HL-60 (cell line): Measurements from ENCODE around the gene SCLT1.

ENCODE experiments used
- DNase-seq, 2 experiments: peaks; one replicate each; pipeline ENCODE4 v3.0.0-alpha.2; 2010 to 2020; ENCODE audit warnings: low read depth in 1 of 2, low spot score in 1 of 2
- H3K27ac ChIP-seq: fragments of 250-450 bp; sonication (Bioruptor Pico); replicated peaks from 2 replicates; pipeline ENCODE4 v1.5.1; 2020; ENCODE audit warnings: mild to moderate bottlenecking, moderate library complexity
- H3K27me3 ChIP-seq: fragments of 250-450 bp; sonication (Bioruptor Pico); 2 replicates; pipeline ENCODE4 v1.5.1; 2021; ENCODE audit warnings: mild to moderate bottlenecking, moderate library complexity; ENCODE audit not compliant: insufficient read depth, poor library complexity, severe bottlenecking
- H3K4me3 ChIP-seq: replicated peaks from 2 replicates; pipeline ENCODE4 v1.5.1; 2011; ENCODE audit warnings: mild to moderate bottlenecking, control low read depth, low read length; ENCODE audit not compliant: insufficient read depth
- CTCF ChIP-seq: IDR thresholded peaks from one replicate; pipeline ENCODE4 v1.5.1; 2011; ENCODE audit warnings: low read length, control low read depth, inconsistent platforms; ENCODE audit not compliant: insufficient read depth
- GABPA ChIP-seq: IDR thresholded peaks from 2 replicates; pipeline ENCODE4 v1.6.1; 2012; ENCODE audit warnings: low read depth
- POLR2AphosphoS5 ChIP-seq: IDR thresholded peaks from 2 replicates; pipeline ENCODE4 v1.6.1; 2012; ENCODE audit warnings: low read depth
- REST ChIP-seq: IDR thresholded peaks from 2 replicates; pipeline ENCODE4 v1.6.1; 2012; ENCODE audit warnings: low read depth; ENCODE audit not compliant: insufficient replicate concordance
- SPI1 ChIP-seq: IDR thresholded peaks from 2 replicates; pipeline ENCODE4 v1.6.1; 2012; ENCODE audit warnings: low read depth, mild to moderate bottlenecking, borderline replicate concordance

The SCLT1 gene

DNA sequence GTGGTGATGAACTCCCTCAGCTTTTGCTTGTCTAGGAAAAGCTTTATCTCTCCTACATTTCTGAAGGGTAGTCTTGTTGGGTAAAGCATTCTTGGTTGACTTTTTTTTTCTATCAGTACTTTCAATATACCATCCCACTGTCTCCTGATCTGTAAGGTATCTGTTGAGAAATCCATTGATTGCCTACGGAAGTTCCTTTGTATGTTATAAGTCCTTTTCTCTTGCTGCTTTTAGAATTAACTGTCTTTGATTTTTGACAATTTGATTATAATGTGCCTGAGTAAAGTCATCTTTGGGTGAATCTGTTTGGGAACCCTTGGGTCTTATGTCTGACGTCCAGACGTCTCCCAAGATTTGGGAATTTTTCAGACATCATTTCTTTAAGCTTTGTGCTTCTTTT, 30.8 kb downstream of the SCLT1 start:
- TF ChIP-seq CTCF, result no peak
- TF ChIP-seq REST, result no peak
- no peak for TF ChIP-seq POLR2AphosphoS5
- no peak for TF ChIP-seq GABPA
- TF ChIP-seq SPI1, result no peak
- no peaks in the 10 kb centered on the region for H3K27me3 ChIP-seq
- no peak for DNase-seq

DNA sequence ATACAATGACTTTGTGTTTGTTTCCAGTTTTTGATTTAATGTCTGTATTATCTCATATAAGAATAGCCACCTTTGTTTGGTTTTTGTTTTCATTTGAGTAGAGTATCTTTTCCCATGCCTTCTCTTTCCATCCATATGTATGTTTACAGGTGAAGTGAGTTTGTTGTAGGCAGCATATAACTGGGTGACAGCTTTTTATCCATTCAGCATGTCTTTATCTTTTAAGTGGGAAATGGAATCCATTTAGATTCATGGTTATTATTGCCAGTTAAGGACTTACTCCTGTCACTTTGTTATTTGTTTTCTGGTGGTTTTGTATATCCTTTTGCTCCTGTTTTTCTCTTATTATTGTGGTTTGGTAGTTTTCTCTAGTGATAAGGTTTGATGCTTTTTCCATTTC, 34.3 kb downstream of the SCLT1 start:
- Histone ChIP-seq H3K27me3 (no peaks in the 10 kb centered on the region), H3K4me3 (no peak overlapping the region), H3K27ac (no peak overlapping the region)
- TF ChIP-seq POLR2AphosphoS5 (no peak), GABPA (no peak), SPI1 (no peak), REST (no peak), CTCF (no peak)
- DNase-seq, result no peak

More for the DNA sequence above, 30.8 kb downstream of the SCLT1 start:
- Histone ChIP-seq H3K4me3 (no peak overlapping the region), H3K27ac (no peak overlapping the region)

GRCh38 chr4:129046055-129046959, 47.0 kb downstream of the SCLT1 start:
- TF ChIP-seq POLR2AphosphoS5 (no peak), SPI1 (no peak), CTCF (no peak), GABPA (no peak), REST (no peak)
- no peak overlapping the region for H3K4me3 ChIP-seq
- no peak for DNase-seq
- no peaks in the 10 kb centered on the region for H3K27me3 ChIP-seq
- H3K27ac ChIP-seq, result no peak overlapping the region
